Measurements from ENCODE around the gene RAPGEF2.
"Not testable (repeated sequence)": the region's sequence is repeated elsewhere in the genome, so short reads cannot be mapped to it uniquely, and the experiment has no call there.

RAPGEF2 gene

DNA sequence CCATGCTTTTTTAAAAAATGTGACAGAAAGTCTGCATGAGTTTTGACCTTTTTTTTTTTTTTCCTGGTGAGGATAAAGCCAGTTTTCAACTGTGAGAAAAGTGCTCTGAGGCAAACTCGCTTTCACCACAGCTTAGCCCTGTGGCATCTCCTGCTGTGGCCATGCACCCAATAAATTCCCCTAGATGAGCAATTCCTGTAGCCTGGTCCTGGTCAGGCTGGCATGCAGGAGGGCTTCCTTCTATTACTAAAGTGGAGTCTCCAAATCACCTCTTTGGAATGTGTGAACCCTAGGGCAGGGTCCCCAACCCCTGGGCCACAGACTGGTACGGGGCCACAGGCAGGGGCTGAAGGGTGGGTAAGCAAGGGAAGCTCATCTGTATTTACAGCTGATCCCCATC lies 265.4 kb downstream of the RAPGEF2 start:
- DNase-seq (ENCODE audit: extremely low read depth, low read depth) = no peak

GRCh38 chr4:159369256-159369655 lies 266.4 kb downstream of the RAPGEF2 start:
- H3K4me3 ChIP-seq (replicated peaks; ENCODE audit: low read depth, low read length) = no peak overlapping the region
- TF ChIP-seq CTCF (IDR thresholded peaks at IDR 0.05; ENCODE audit: low read depth, low read length, missing control alignments) = no peak
- DNase-seq (ENCODE audit: extremely low read depth, low read depth) = no peak

More for the DNA sequence above, 265.4 kb downstream of the RAPGEF2 start:
- no peak for TF ChIP-seq CTCF (IDR thresholded peaks at IDR 0.05; ENCODE audit: low read depth, low read length, missing control alignments)
- H3K4me3 ChIP-seq (replicated peaks; ENCODE audit: low read depth, low read length) = no peak overlapping the region

GRCh38 chr4:159370286-159370685 lies 267.4 kb downstream of the RAPGEF2 start:
- TF ChIP-seq CTCF (IDR thresholded peaks at IDR 0.05; ENCODE audit: low read depth, low read length, missing control alignments) = no peak
- no peak for DNase-seq (ENCODE audit: extremely low read depth, low read depth)
- H3K4me3 ChIP-seq (replicated peaks; ENCODE audit: low read depth, low read length) = no peak overlapping the region

GRCh38 chr4:159374749-159375530 lies 272.1 kb downstream of the RAPGEF2 start:
- H3K4me3 ChIP-seq (replicated peaks; ENCODE audit: low read depth, low read length) = no peak overlapping the region
- no peak for TF ChIP-seq CTCF (IDR thresholded peaks at IDR 0.05; ENCODE audit: low read depth, low read length, missing control alignments)
- no peak for DNase-seq (ENCODE audit: extremely low read depth, low read depth)

DNA sequence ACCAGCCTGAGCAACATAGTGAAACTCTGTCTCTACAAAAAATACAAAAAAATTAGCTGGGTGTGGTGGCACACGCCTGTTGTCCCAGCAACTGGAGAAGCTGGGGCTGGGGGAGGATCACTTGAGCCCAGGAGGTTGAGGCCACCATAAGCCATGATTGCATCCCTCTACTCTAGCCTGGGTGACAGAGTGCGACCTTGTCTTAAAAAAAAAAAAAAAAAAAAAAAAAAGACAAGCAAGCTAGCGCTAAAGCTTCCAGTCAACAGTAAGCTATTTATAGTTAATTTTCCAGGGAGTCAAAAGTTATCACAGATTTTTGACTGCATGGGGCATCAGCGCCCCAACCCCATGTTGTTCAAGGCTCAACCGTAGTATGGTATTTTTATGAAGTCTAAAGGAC lies 273.4 kb downstream of the RAPGEF2 start:
- no peak for DNase-seq (ENCODE audit: extremely low read depth, low read depth)
- TF ChIP-seq CTCF (IDR thresholded peaks at IDR 0.05; ENCODE audit: low read depth, low read length, missing control alignments) = no peak
- H3K4me3 ChIP-seq (replicated peaks; ENCODE audit: low read depth, low read length) = no peak overlapping the region

DNA sequence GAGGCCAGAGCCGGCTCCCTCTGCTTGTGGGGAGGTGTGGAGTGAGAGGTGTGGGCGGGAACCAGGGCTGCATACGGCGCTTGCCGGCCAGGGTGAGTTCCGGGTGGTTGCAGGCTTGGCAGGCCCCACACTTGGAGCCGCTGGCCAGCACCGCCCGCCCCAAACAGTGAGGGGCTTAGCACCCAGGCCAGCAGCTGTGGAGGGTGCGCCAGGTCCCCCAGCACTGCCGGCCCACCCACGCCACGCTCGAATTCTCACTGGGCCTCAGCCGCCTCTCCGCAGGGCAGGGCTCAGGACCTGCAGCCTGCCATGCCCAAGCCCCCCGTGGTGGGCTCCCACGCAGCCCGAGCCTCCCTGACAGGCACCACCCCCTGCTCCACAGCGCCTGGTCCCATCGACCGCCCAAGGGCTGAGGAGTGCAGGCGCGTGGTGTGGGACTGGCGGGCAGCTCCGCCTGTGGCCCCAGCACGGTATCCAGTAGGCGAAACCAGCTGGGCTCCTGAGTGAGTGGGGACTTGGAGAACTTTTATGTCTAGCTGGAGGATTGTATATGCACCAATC lies 275.3 kb downstream of the RAPGEF2 start:
- DNase-seq (ENCODE audit: extremely low read depth, low read depth) = no peak
- H3K4me3 ChIP-seq (replicated peaks; ENCODE audit: low read depth, low read length) = no peak overlapping the region
- no peak for TF ChIP-seq CTCF (IDR thresholded peaks at IDR 0.05; ENCODE audit: low read depth, low read length, missing control alignments)

DNA sequence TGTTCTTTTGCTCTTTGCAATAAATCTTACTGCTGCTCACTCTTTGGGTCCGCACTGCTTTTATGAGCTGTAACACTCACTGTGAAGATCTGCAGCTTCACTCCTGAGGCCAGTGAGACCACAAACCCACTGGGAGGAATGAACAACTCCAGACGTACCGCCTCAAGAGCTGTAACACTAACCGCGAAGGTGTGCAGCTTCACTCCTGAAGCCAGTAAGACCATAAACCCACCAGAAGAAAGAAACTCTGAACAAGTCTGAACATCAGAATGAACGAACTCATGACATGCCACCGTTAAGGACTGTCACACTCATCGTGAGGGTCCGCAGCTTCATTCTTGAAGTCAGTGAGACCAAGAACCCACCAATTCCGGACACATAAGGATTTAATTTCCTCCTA lies 276.2 kb downstream of the RAPGEF2 start:
- not testable (repeated sequence) for H3K4me3 ChIP-seq (replicated peaks; ENCODE audit: low read depth, low read length); DNase-seq (ENCODE audit: extremely low read depth, low read depth)

Data from HFF-Myc (cell line).